Measurements from ENCODE around the gene TMEM242.

TMEM242 gene

DNA sequence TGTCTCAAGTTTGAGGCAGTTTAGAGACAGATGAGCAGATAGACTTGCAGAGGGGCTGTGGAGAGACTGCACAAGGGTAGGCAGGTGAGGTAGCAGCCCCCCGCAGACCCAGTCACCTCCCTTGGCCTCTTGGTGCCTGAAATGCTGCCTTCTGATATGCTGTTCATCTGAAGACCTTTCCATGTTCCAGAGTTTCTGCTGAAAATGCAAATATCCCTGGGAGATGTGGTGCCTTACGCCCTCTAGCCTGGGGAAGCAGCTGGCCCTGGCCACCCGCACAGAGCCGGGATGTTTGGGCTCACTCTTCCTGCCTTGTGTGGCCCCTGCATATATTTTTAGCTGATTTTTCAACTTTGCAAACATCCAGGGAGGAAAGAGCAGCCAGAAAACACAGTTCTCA lies 51.4 kb downstream of the TMEM242 start:
- no peak overlapping the region for H2AFZ ChIP-seq (ENCODE audit: low read length)
- H3K9ac ChIP-seq (ENCODE audit: low read depth, low read length, poor library complexity, severe bottlenecking) = no peak overlapping the region
- no peaks in the 10 kb centered on the region for H3K9me3 ChIP-seq (ENCODE audit: insufficient read depth, low read depth, low read length)
- H3K4me1 ChIP-seq (ENCODE audit: insufficient read depth, low read length, poor library complexity, severe bottlenecking) = peaks cover 11% of the 10 kb centered on the region
- H3K79me2 ChIP-seq (ENCODE audit: insufficient read depth, low read length) = no peaks in the 10 kb centered on the region
- TF ChIP-seq CTCF (conservative IDR thresholded peaks at IDR 0.05; ENCODE audit: low read length) (no peak), EZH2phosphoT487 (IDR thresholded peaks at IDR 0.05; ENCODE audit: borderline replicate concordance) (no peak)
- no peak overlapping the region for H3K4me2 ChIP-seq (ENCODE audit: low read depth, low read length, poor library complexity, severe bottlenecking)
- no peaks in the 10 kb centered on the region for H3F3A ChIP-seq (ENCODE audit: low read depth)
- H3K27me3 ChIP-seq (ENCODE audit: insufficient read depth, low read length, poor library complexity, severe bottlenecking) = no peaks in the 10 kb centered on the region
- no peak overlapping the region for H3K4me3 ChIP-seq (ENCODE audit: low read length, poor library complexity, severe bottlenecking)
- no peaks in the 10 kb centered on the region for H4K20me1 ChIP-seq (ENCODE audit: insufficient read depth, low read length, poor library complexity, severe bottlenecking)
- H3K36me3 ChIP-seq (ENCODE audit: insufficient read depth, low read length) = no peaks in the 10 kb centered on the region
- H3K9me2 ChIP-seq (replicated peaks; ENCODE audit: low read depth, low read length) = no peaks in the 10 kb centered on the region

DNA sequence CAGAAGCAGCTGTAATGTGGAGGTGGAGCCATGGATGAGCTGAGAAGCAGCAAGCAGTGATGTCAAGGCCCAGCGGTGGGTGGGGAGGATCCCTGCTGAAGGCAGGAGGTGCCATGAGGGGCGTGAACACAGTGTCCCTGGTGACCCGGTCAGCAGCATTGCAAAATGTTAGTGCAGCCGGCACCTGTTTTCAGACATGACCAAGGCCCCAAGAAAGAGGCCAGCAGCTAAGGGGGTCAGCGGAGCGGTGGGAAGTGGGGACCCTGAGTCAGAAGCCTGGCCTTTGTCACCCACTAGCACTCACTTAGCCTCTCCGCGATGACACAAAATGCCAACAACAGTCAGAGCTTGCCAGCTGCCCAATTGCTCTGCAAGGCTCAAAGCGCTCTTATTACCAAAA lies 51.9 kb downstream of the TMEM242 start:
- Histone ChIP-seq H3K4me3 (ENCODE audit: low read length, poor library complexity, severe bottlenecking) (no peak overlapping the region), H3K4me2 (ENCODE audit: low read depth, low read length, poor library complexity, severe bottlenecking) (no peak overlapping the region), H3K79me2 (ENCODE audit: insufficient read depth, low read length) (no peaks in the 10 kb centered on the region), H3K36me3 (ENCODE audit: insufficient read depth, low read length) (no peaks in the 10 kb centered on the region), H3K9me3 (ENCODE audit: insufficient read depth, low read depth, low read length) (no peaks in the 10 kb centered on the region), H3F3A (ENCODE audit: low read depth) (no peaks in the 10 kb centered on the region), H3K4me1 (ENCODE audit: insufficient read depth, low read length, poor library complexity, severe bottlenecking) (peaks cover 11% of the 10 kb centered on the region), H4K20me1 (ENCODE audit: insufficient read depth, low read length, poor library complexity, severe bottlenecking) (no peaks in the 10 kb centered on the region), H2AFZ (ENCODE audit: low read length) (no peak overlapping the region), H3K9ac (ENCODE audit: low read depth, low read length, poor library complexity, severe bottlenecking) (no peak overlapping the region), H3K9me2 (replicated peaks; ENCODE audit: low read depth, low read length) (no peaks in the 10 kb centered on the region), H3K27me3 (ENCODE audit: insufficient read depth, low read length, poor library complexity, severe bottlenecking) (no peaks in the 10 kb centered on the region)
- TF ChIP-seq EZH2phosphoT487 (IDR thresholded peaks at IDR 0.05; ENCODE audit: borderline replicate concordance) (no peak), CTCF (conservative IDR thresholded peaks at IDR 0.05; ENCODE audit: low read length) (no peak)

DNA sequence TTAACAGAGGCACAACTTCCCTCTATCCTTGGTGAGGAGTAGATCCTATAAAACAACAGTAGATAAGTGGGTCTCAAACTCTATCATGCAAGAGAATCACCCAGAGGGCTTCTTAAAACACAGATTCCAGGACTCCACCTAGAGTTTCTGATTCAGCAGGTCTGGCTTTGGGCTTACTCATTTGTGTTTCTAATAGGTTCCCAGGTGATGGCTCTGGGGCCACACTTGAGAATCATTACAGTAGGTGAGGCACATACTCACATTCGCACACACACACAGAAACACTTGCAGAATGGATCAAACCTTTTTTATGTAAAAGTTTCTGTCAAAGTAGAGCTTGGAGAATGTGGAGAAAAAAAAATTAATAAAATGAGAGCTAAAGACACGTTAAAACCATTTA lies 52.4 kb downstream of the TMEM242 start:
- Histone ChIP-seq H3K36me3 (ENCODE audit: insufficient read depth, low read length) (no peaks in the 10 kb centered on the region), H4K20me1 (ENCODE audit: insufficient read depth, low read length, poor library complexity, severe bottlenecking) (no peaks in the 10 kb centered on the region), H3K9me3 (ENCODE audit: insufficient read depth, low read depth, low read length) (no peaks in the 10 kb centered on the region), H3K79me2 (ENCODE audit: insufficient read depth, low read length) (no peaks in the 10 kb centered on the region), H3K4me2 (ENCODE audit: low read depth, low read length, poor library complexity, severe bottlenecking) (no peak overlapping the region), H3K9ac (ENCODE audit: low read depth, low read length, poor library complexity, severe bottlenecking) (no peak overlapping the region), H3K27me3 (ENCODE audit: insufficient read depth, low read length, poor library complexity, severe bottlenecking) (no peaks in the 10 kb centered on the region), H3K9me2 (replicated peaks; ENCODE audit: low read depth, low read length) (no peaks in the 10 kb centered on the region), H3K4me3 (ENCODE audit: low read length, poor library complexity, severe bottlenecking) (no peak overlapping the region), H2AFZ (ENCODE audit: low read length) (no peak overlapping the region), H3F3A (ENCODE audit: low read depth) (no peaks in the 10 kb centered on the region), H3K4me1 (ENCODE audit: insufficient read depth, low read length, poor library complexity, severe bottlenecking) (peaks cover 11% of the 10 kb centered on the region)
- TF ChIP-seq EZH2phosphoT487 (IDR thresholded peaks at IDR 0.05; ENCODE audit: borderline replicate concordance) (no peak), CTCF (conservative IDR thresholded peaks at IDR 0.05; ENCODE audit: low read length) (no peak)

All from Loucy (cell line).